Measurements from ENCODE around the gene COL27A1. TPM values are rescaled to one million over a fixed set of nuclear protein-coding genes. Genes with fewer than 3 reads are reported as not detected.

The COL27A1 gene
- total and polyA plus RNA-seq, 2 donors (not counting 1 experiment from before 2014, with no cell fraction given), result 0.16 to 0.27 TPM

DNA sequence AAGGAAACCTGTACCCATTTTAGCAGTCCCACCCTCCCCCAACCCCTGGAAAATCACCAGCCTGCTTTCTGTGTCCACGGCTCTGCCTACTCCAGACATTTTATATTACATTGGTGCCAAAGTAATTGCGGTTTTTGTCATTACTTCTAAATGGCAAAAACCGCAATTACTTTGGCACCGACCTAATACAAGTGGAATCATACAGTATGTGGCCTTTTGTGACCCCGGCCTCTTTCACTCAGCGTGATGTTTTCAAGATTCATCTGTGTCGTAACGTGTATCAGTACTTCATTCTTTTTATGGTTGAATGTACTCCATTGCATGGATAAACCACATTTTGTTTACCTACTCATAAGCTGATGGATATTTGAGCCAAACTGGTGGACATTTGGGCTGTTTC, 157.8 kb downstream of the COL27A1 start:
- H3K27ac ChIP-seq (ENCODE audit: low read length in 2 of 2), result no peak overlapping the region
- no peak overlapping the region for H3K4me2 ChIP-seq (replicated peaks; ENCODE audit: low read depth, low read length, poor library complexity, severe bottlenecking)
- H3K4me3 ChIP-seq (ENCODE audit: control extremely low read depth in 1 of 5, extremely low read depth in 1 of 5, insufficient read depth in 1 of 5, low read depth in 2 of 5, low read length in 4 of 5), result no peak overlapping the region
- WGBS (ENCODE audit: insufficient coverage), result 100% methylated on average over 4 of the region's 8 CpGs
- no peaks in the 10 kb centered on the region for H3K79me2 ChIP-seq (ENCODE audit: control insufficient read depth, insufficient read depth, low read length)
- H3K9me3 ChIP-seq (ENCODE audit: control extremely low read depth in 1 of 3, control insufficient read depth in 2 of 3, insufficient read depth in 1 of 3, low read length in 2 of 3), result peaks cover 0 to 14% (median 3%) of the 10 kb centered on the region in 3 donors
- H3K9me3 Mint-ChIP-seq (ENCODE audit: insufficient read depth), result no peaks in the 10 kb centered on the region
- H3K36me3 ChIP-seq (replicated peaks in 1 of 2; ENCODE audit: control extremely low read depth in 1 of 2, control insufficient read depth in 1 of 2, extremely low read depth in 1 of 2, insufficient read depth in 2 of 2, low read length in 1 of 2), result no peaks in the 10 kb centered on the region
- no peak overlapping the region for H3K27ac Mint-ChIP-seq
- H3K27me3 ChIP-seq (replicated peaks in 1 of 4; ENCODE audit: control extremely low read depth in 1 of 4, control insufficient read depth in 3 of 4, insufficient read depth in 4 of 4, low read length in 3 of 4), result no peaks in the 10 kb centered on the region
- no peaks in the 10 kb centered on the region for H4K20me1 ChIP-seq (ENCODE audit: control insufficient read depth, insufficient read depth, low read length, poor library complexity, severe bottlenecking)
- TF ChIP-seq EZH2 (IDR thresholded peaks at IDR 0.05; ENCODE audit: borderline replicate concordance, insufficient read depth, low read depth, low read length, poor library complexity, severe bottlenecking) (no peak), CTCF (IDR thresholded peaks at IDR 0.05) (no peak)
- ChIA-PET POLR2A (no interaction called here), CTCF (interaction anchor here (0.8 kb wide), 1 partner anchor 22 kb away, joined by 3 read pairs; no protein-coding TSS in a partner anchor)
- intact Hi-C loops (cut with micrococcal nuclease), result no loop called here
- no peak overlapping the region for H3K4me3 Mint-ChIP-seq
- no peak overlapping the region for H3K9ac ChIP-seq (ENCODE audit: low read length)
- no peak overlapping the region for H2AFZ ChIP-seq (ENCODE audit: insufficient read depth, low read depth, low read length, poor library complexity, severe bottlenecking)
- DNase-seq (no peak), ATAC-seq (ENCODE audit: low read depth) (no peak)
- H3K27me3 Mint-ChIP-seq, result peaks cover 4% of the 10 kb centered on the region
- H3K4me1 Mint-ChIP-seq, result no peaks in the 10 kb centered on the region
- H3K4me1 ChIP-seq (ENCODE audit: control insufficient read depth in 2 of 2, insufficient read depth in 2 of 2, low read length in 2 of 2), result no peaks in the 10 kb centered on the region

DNA sequence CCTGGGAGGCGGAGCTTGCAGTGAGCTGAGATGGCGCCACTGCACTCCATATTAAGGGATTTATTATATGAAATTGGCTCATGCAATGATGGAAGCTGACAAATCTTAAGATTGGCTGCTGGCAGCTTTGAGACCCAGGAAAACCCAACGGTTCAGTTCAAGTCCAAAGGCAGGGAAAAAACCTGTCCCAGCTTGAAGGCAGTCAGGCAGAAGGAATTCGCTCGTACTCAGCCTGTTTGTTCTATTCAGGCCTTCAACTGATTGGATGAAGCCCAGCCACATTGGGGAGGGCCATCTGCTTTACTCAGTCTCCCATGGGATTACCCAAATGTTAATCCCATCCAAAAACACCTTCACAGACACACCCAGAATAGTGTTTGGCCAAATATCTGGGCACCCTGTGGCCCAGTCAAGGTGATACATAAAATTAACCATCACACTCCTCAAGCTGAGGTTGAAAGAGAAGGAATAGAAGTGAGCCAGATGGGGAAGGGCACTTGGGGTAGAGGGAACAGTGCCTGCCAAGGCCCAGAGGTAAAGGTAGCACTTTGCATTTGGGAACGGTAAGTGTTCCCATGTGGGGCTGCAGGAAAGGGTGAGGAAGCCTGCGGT, 159.0 kb downstream of the COL27A1 start:
- no peak for ATAC-seq (ENCODE audit: low read depth)
- Histone ChIP-seq H3K27ac (ENCODE audit: low read length in 2 of 2) (no peak overlapping the region), H4K20me1 (ENCODE audit: control insufficient read depth, insufficient read depth, low read length, poor library complexity, severe bottlenecking) (no peaks in the 10 kb centered on the region), H3K9ac (ENCODE audit: low read length) (no peak overlapping the region), H3K27me3 (replicated peaks in 1 of 4; ENCODE audit: control extremely low read depth in 1 of 4, control insufficient read depth in 3 of 4, insufficient read depth in 4 of 4, low read length in 3 of 4) (no peaks in the 10 kb centered on the region), H3K79me2 (ENCODE audit: control insufficient read depth, insufficient read depth, low read length) (no peaks in the 10 kb centered on the region), H2AFZ (ENCODE audit: insufficient read depth, low read depth, low read length, poor library complexity, severe bottlenecking) (no peak overlapping the region), H3K4me3 (ENCODE audit: control extremely low read depth in 1 of 5, extremely low read depth in 1 of 5, insufficient read depth in 1 of 5, low read depth in 2 of 5, low read length in 4 of 5) (no peak overlapping the region), H3K4me2 (replicated peaks; ENCODE audit: low read depth, low read length, poor library complexity, severe bottlenecking) (no peak overlapping the region), H3K36me3 (replicated peaks in 1 of 2; ENCODE audit: control extremely low read depth in 1 of 2, control insufficient read depth in 1 of 2, extremely low read depth in 1 of 2, insufficient read depth in 2 of 2, low read length in 1 of 2) (no peaks in the 10 kb centered on the region), H3K4me1 (ENCODE audit: control insufficient read depth in 2 of 2, insufficient read depth in 2 of 2, low read length in 2 of 2) (no peaks in the 10 kb centered on the region), H3K9me3 (ENCODE audit: control extremely low read depth in 1 of 3, control insufficient read depth in 2 of 3, insufficient read depth in 1 of 3, low read length in 2 of 3) (peaks cover 0 to 14% (median 3%) of the 10 kb centered on the region in 3 donors)
- Mint-ChIP-seq H3K27ac (no peak overlapping the region), H3K9me3 (ENCODE audit: insufficient read depth) (no peaks in the 10 kb centered on the region), H3K4me1 (no peaks in the 10 kb centered on the region), H3K27me3 (peaks cover 9% of the 10 kb centered on the region), H3K4me3 (no peak overlapping the region)
- ChIA-PET POLR2A (no interaction called here), CTCF (interaction anchor here (0.8 kb wide), 1 partner anchor 23 kb away, joined by 3 read pairs; no protein-coding TSS in a partner anchor)
- 84% methylated on average over 7 of the region's 7 CpGs for WGBS (ENCODE audit: insufficient coverage)
- intact Hi-C loops (cut with micrococcal nuclease), result no loop called here
- DNase-seq, result no peak
- TF ChIP-seq CTCF (IDR thresholded peaks at IDR 0.05) (no peak), EZH2 (IDR thresholded peaks at IDR 0.05; ENCODE audit: borderline replicate concordance, insufficient read depth, low read depth, low read length, poor library complexity, severe bottlenecking) (no peak)
